Esophagus muscularis mucosa (tissue), 4 donors: ENCODE measurements around the gene GDF11. TPM values are rescaled to one million over a fixed set of nuclear protein-coding genes. Genes with fewer than 3 reads are reported as not detected.

Experiments used
- DNase-seq: peaks from one replicate; pipeline ENCODE4 v3.0.0-alpha.2; 2017; ENCODE audit errors: extremely low spot score
- H3K27ac ChIP-seq, 4 donors: fragments of 200-600 bp; sonication (generic); replicated peaks in 1 of 4; 1 replicate in 3 of 4; 2 replicates in 1 of 4; pipeline ENCODE4 v1.5.1; 2016 to 2019; ENCODE audit warnings: mild to moderate bottlenecking in 1 of 4
- H3K27me3 ChIP-seq, 4 donors: fragments of 200-600 bp; sonication (generic); one replicate each; pipeline versions ENCODE4 v1.5.1 to v1.6.0; 2016 to 2019
- H3K36me3 ChIP-seq, 4 donors: fragments of 200-600 bp; sonication (generic); one replicate each; pipeline ENCODE4 v1.5.1; 2016 to 2019
- H3K4me1 ChIP-seq, 4 donors: fragments of 200-600 bp; sonication (generic); one replicate each; pipeline ENCODE4 v1.5.1; 2016 to 2019
- H3K4me3 ChIP-seq, 4 donors: fragments of 200-600 bp; sonication (generic); 1 replicate in 2 of 4; 2 replicates in 2 of 4; pipeline ENCODE4 v1.5.1; 2016 to 2019; ENCODE audit warnings: mild to moderate bottlenecking in 4 of 4, moderate library complexity in 1 of 4
- H3K9me3 ChIP-seq, 4 donors: fragments of 200-600 bp; sonication (generic); 1 replicate in 3 of 4; 2 replicates in 1 of 4; pipeline ENCODE4 v1.5.1; 2016 to 2019
- CTCF ChIP-seq, 3 experiments: fragments of 200-600 bp in 2 of 3; fragments of 450-650 bp in 1 of 3; sonication (generic) in 2 of 3; IDR thresholded peaks; one replicate each; pipeline ENCODE4 v1.5.1; 2017 to 2019; ENCODE audit warnings: antibody characterized with exemption in 3 of 3, mild to moderate bottlenecking in 2 of 3, moderate library complexity in 1 of 3
- EP300 ChIP-seq: sonication (generic); formaldehyde crosslinking; IDR thresholded peaks from one replicate; pipeline ENCODE4 v1.6.1; 2017; ENCODE audit warnings: antibody characterized with exemption
- POLR2A ChIP-seq: fragments of 450-650 bp; IDR thresholded peaks from one replicate; pipeline ENCODE4 v1.6.1; 2017; ENCODE audit warnings: antibody characterized with exemption, moderate library complexity, mild to moderate bottlenecking, low read depth
- POLR2AphosphoS5 ChIP-seq, 2 donors: sonication (generic); formaldehyde crosslinking; IDR thresholded peaks; one replicate each; pipeline ENCODE4 v1.6.1; 2017; ENCODE audit warnings: antibody characterized with exemption in 2 of 2
- WGBS: methylation state at CpG from one replicate; pipeline ENCODE4 v1.1.5; 2018; 5-methylcytosine and 5-hydroxymethylcytosine counted together
- intact Hi-C: fragments of 100-400 bp; cut with DNase I; formaldehyde crosslinking; loops from one replicate; pipeline ENCODE4 v1.15.1; 2023
- total RNA-seq, 4 donors: library from RNA; depleted of rRNA; stranded (reverse); fragments of >200 nt; gene quantifications; one replicate each; pipeline versions ENCODE4 v1.1.0 to v1.2.1, GENCODE V29; 2016

Gene GDF11
- total RNA-seq, 4 donors from 2014 or later: 1.7 to 9.0 (median 4.9) TPM

- Histone ChIP-seq H3K4me1 (peaks cover 65 to 85% (median 78%) of the 10 kb centered on the region in 4 donors), H3K9me3 (no peaks in the 10 kb centered on the region)
- intact Hi-C loops: no loop called here
Observed at GRCh38 chr12:55725556-55725955, 17.4 kb upstream of the GDF11 start.

GRCh38 chr12:55726971-55727370 lies 16.0 kb upstream of the GDF11 start:
- 39% methylated on average over 7 of the region's 10 CpGs for WGBS
- Histone ChIP-seq H3K27me3 (no peaks in the 10 kb centered on the region), H3K4me1 (peaks cover 53 to 84% (median 77%) of the 10 kb centered on the region in 4 donors), H3K36me3 (peaks cover 17 to 45% (median 38%) of the 10 kb centered on the region in 4 donors), H3K27ac (peak overlapping the region; percentile 89 to 100 (median 98)), H3K4me3 (peak overlapping the region; percentile 73 to 98 (median 81)), H3K9me3 (no peaks in the 10 kb centered on the region)
- no peak for DNase-seq
- TF ChIP-seq POLR2AphosphoS5 (IDR thresholded peaks at IDR 0.05): no peak
- no peak for TF ChIP-seq EP300
- no peak for TF ChIP-seq CTCF (IDR thresholded peaks at IDR 0.05)
- TF ChIP-seq POLR2A: no peak
- intact Hi-C loops: no loop called here

More at GRCh38 chr12:55725556-55725955, 17.4 kb upstream of the GDF11 start:
- TF ChIP-seq POLR2A (no peak), EP300 (no peak)
- WGBS: 49% methylated on average over 3 of the region's 3 CpGs
- peak overlapping the region; percentile 89 to 100 (median 98) for H3K27ac ChIP-seq
- no peak for DNase-seq
- H3K36me3 ChIP-seq: peaks cover 17 to 45% (median 38%) of the 10 kb centered on the region in 4 donors
- no peak overlapping the region for H3K4me3 ChIP-seq
- H3K27me3 ChIP-seq: no peaks in the 10 kb centered on the region

GRCh38 chr12:55727643-55728185 lies 15.2 kb upstream of the GDF11 start:
- peak overlapping the region; percentile 73 to 98 (median 81) for H3K4me3 ChIP-seq
- intact Hi-C loops: no loop called here
- H3K9me3 ChIP-seq: no peaks in the 10 kb centered on the region
- no peak for DNase-seq
- peaks cover 17 to 45% (median 38%) of the 10 kb centered on the region in 4 donors for H3K36me3 ChIP-seq
- 4% methylated on average over 8 of the region's 9 CpGs for WGBS
- TF ChIP-seq POLR2A: no peak
- TF ChIP-seq CTCF (IDR thresholded peaks at IDR 0.05): no peak
- TF ChIP-seq EP300: no peak
- TF ChIP-seq POLR2AphosphoS5 (IDR thresholded peaks at IDR 0.05): peak; percentile 44 to 63
- H3K27me3 ChIP-seq: no peaks in the 10 kb centered on the region
- H3K27ac ChIP-seq: peak overlapping the region; percentile 89 to 100 (median 98)
- peaks cover 53 to 83% (median 75%) of the 10 kb centered on the region in 4 donors for H3K4me1 ChIP-seq

GRCh38 chr12:55728186-55728938 lies 14.6 kb upstream of the GDF11 start:
- no peak for DNase-seq
- intact Hi-C loops: no loop called here
- no peaks in the 10 kb centered on the region for H3K27me3 ChIP-seq
- H3K27ac ChIP-seq: peak overlapping the region; percentile 89 to 100 (median 98)
- no peaks in the 10 kb centered on the region for H3K9me3 ChIP-seq
- H3K36me3 ChIP-seq: peaks cover 17 to 42% (median 36%) of the 10 kb centered on the region in 4 donors
- H3K4me1 ChIP-seq: peaks cover 52 to 77% (median 70%) of the 10 kb centered on the region in 4 donors
- 0% methylated on average over 5 of the region's 61 CpGs for WGBS
- peak overlapping the region; percentile 73 to 98 (median 81) for H3K4me3 ChIP-seq
- TF ChIP-seq POLR2AphosphoS5 (IDR thresholded peaks at IDR 0.05) (no peak), POLR2A (no peak), CTCF (IDR thresholded peaks at IDR 0.05) (no peak), EP300 (no peak)
